K562 (cell line): ENCODE measurements around the gene ABCB6. TPM values are rescaled to one million over a fixed set of nuclear protein-coding genes. Genes with fewer than 3 reads are reported as not detected.

ENCODE experiments used
- ATF7 ChIP-seq: fragments of 450-650 bp; IDR thresholded peaks from 2 replicates; pipeline ENCODE4 v1.7.1; 2014; ENCODE audit warnings: mild to moderate bottlenecking, moderate library complexity
- BRD4 ChIP-seq: fragments of 200-600 bp; sonication (generic); IDR thresholded peaks from 2 replicates; pipeline ENCODE4 v1.6.1; 2017; ENCODE audit warnings: inconsistent platforms
- CBX2 ChIP-seq: fragments of 200-600 bp; sonication (generic); IDR thresholded peaks from one replicate; pipeline ENCODE4 v1.6.1; 2012; ENCODE audit warnings: mild to moderate bottlenecking, low read length, inconsistent platforms; ENCODE audit not compliant: insufficient read depth, poor library complexity, severe bottlenecking
- ETV6 ChIP-seq, 3 experiments: fragments of 150-350 bp in 1 of 3; sonication (generic) in 1 of 3; formaldehyde crosslinking in 1 of 3; IDR thresholded peaks; 2 replicates each; pipeline versions ENCODE4 v1.6.1 to v1.8.0; 2014 to 2022; ENCODE audit warnings: borderline replicate concordance in 2 of 3, low read depth in 2 of 3, antibody characterized with exemption in 1 of 3, low read length in 1 of 3, mild to moderate bottlenecking in 1 of 3, missing genetic modification reagents in 1 of 3
- GATAD2A ChIP-seq: fragments of 450-650 bp; IDR thresholded peaks from 2 replicates; pipeline ENCODE4 v1.6.1; 2017
- HCFC1 ChIP-seq: IDR thresholded peaks from 2 replicates; pipeline ENCODE4 v1.6.1; 2012; ENCODE audit warnings: low read depth, low read length, improper control_type of control experiment
- HDAC8 ChIP-seq: fragments of 450-650 bp; IDR thresholded peaks from 2 replicates; pipeline ENCODE4 v1.6.1; 2016; ENCODE audit warnings: mild to moderate bottlenecking, missing genetic modification characterization, moderate library complexity, missing compliant biosample characterization
- MECOM ChIP-seq: fragments of 250-450 bp; sonication (Bioruptor Pico); IDR thresholded peaks from 2 replicates; pipeline ENCODE4 v1.8.0; 2022; ENCODE audit warnings: inconsistent platforms
- PKNOX1 ChIP-seq: fragments of 450-650 bp; IDR thresholded peaks from 2 replicates; pipeline ENCODE4 v1.6.1; 2016
- SAP30 ChIP-seq: fragments of 200-600 bp; sonication (generic); IDR thresholded peaks from 2 replicates; pipeline ENCODE4 v1.6.1; 2012; ENCODE audit warnings: borderline replicate concordance, low read depth, mild to moderate bottlenecking, moderate library complexity, low read length, control low read depth, inconsistent platforms; ENCODE audit not compliant: insufficient read depth, poor library complexity, severe bottlenecking
- SIN3B ChIP-seq: fragments of 450-650 bp; IDR thresholded peaks from 2 replicates; pipeline ENCODE4 v1.6.1; 2017; ENCODE audit warnings: low read depth, mild to moderate bottlenecking, moderate library complexity
- SOX6 ChIP-seq: fragments of 450-650 bp; IDR thresholded peaks from 2 replicates; pipeline ENCODE4 v1.6.1; 2014; ENCODE audit warnings: mild to moderate bottlenecking
- TEAD4 ChIP-seq, 2 experiments: sonication (generic) in 1 of 2; formaldehyde crosslinking in 1 of 2; IDR thresholded peaks; 2 replicates each; pipeline versions ENCODE4 v1.6.1 to v1.8.0; 2012 to 2022; ENCODE audit warnings: borderline replicate concordance in 1 of 2, inconsistent platforms in 1 of 2, low read length in 1 of 2, mild to moderate bottlenecking in 1 of 2, missing genetic modification reagents in 1 of 2
- ZBTB7A ChIP-seq: IDR thresholded peaks from 2 replicates; pipeline ENCODE4 v1.6.1; 2011; ENCODE audit warnings: low read depth, mild to moderate bottlenecking, low read length, moderate library complexity, borderline replicate concordance; ENCODE audit not compliant: control insufficient read depth
- ZNF444 ChIP-seq: fragments of 250-450 bp; sonication (Bioruptor Pico); IDR thresholded peaks from 2 replicates; pipeline ENCODE4 v1.4.0; 2020; ENCODE audit warnings: mild to moderate bottlenecking, moderate library complexity
- ZNF507 ChIP-seq: conservative IDR thresholded peaks from 2 replicates; pipeline ENCODE4 v1.6.1; 2017; ENCODE audit warnings: missing genetic modification characterization, missing compliant biosample characterization
- ZNF778 ChIP-seq: fragments of 450-650 bp; formaldehyde crosslinking; IDR thresholded peaks from 2 replicates; pipeline ENCODE4 v1.4.0; 2020; ENCODE audit warnings: mild to moderate bottlenecking, moderate library complexity
- polyA plus RNA-seq, 8 experiments: library from polyadenylated mRNA; depleted of rRNA in 4 of 8; stranded (reverse) in 5 of 8; unstranded in 3 of 8; fragments of >200 nt; fragmentation: Nextera tagmentation in 2 of 8; fragmentation: Illumina TruSeq in 1 of 8; extraction: Ambion mirVana in 2 of 8; extraction: Trizol in 1 of 8; gene quantifications; 2 replicates each; pipeline versions ENCODE4 v1.2.1 to v1.2.3, GENCODE V29; 2011 to 2014; ENCODE audit warnings: inconsistent platforms in 1 of 8, missing spikeins in 1 of 8
- total RNA-seq, 7 experiments: library from RNA; depleted of rRNA in 6 of 7; stranded (reverse); fragments of >200 nt in 6 of 7; fragmentation: Illumina TruSeq in 2 of 7; extraction: Trizol in 2 of 7; gene quantifications; 2 replicates each; pipeline versions ENCODE4 v1.2.1 to v1.2.3, GENCODE V29; 2011 to 2021; ENCODE audit warnings: low replicate concordance in 1 of 7
- TF ChIP-seq, protein P1 (sequence below): fragments of 250-450 bp; sonication (Bioruptor Pico); IDR thresholded peaks from 2 replicates; pipeline ENCODE4 v1.8.0; 2022; ENCODE audit warnings: inconsistent platforms
- TF ChIP-seq, protein P2 (sequence below): sonication (generic); formaldehyde crosslinking; IDR thresholded peaks from 2 replicates; pipeline ENCODE4 v1.8.0; 2023; ENCODE audit warnings: missing genetic modification reagents, mild to moderate bottlenecking, borderline replicate concordance

ABCB6 gene
- total and polyA plus RNA-seq, 9 of the 15 experiments (the other 6 are each of a cell fraction or from before 2014, with no cell fraction given): 3.7 to 29.8 (median 16.8) TPM

DNA sequence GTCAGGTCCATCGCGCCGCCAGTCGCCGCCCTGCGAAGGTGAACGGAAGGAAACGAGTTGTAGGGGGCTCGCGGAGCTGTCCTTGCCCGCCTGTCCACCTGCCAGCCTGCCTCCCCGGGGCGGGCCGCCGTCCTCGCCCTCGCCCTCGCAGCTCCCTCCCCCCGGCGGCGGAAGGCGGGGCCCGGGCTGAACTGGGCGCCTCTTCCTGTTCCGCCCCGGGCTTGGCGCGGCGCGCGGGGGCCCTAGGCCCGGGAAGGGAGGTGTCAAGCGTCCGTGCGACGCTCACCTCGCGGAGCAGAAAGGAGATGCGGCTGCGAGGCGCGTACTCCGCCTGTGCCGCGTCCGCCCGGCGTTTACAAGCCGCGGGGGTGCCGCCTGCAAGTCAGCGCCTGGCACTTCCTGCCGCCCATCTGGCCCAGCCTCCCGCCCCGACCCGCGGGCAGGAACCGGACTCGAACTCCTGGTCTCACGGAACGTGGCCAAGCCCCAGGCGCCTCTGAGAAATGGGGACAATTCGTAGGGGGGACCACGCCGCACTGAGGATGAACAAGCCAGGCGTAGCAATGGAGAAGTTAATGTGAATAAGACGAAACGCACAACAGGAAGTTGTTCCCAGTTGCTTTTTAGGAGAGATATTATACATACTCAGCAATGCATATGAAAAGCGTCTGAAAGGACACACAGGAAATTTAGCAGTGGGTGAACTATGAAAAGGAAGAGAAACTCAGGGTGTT, 41.8 kb downstream of the ABCB6 start, which contains the start of gene CNPPD1 (continued):
- TF ChIP-seq ETV6 (IDR thresholded peaks at IDR 0.05; ENCODE audit: borderline replicate concordance in 1 of 2, low read depth in 2 of 2, low read length in 1 of 2) (no peak), ETV6 (CRISPR knock-in tag; IDR thresholded peaks at IDR 0.05; ENCODE audit: borderline replicate concordance) (no peak), MECOM (CRISPR knock-in tag) (no peak), TEAD4 (IDR thresholded peaks at IDR 0.05; ENCODE audit: low read length) (no peak), TEAD4 (CRISPR knock-in tag; IDR thresholded peaks at IDR 0.05; ENCODE audit: borderline replicate concordance) (no peak), ZNF507 (no peak), SOX6 (peak; percentile 45; the same call in 1 of the 2 replicates), ATF7 (peak; percentile 29; the same call in 1 of the 2 replicates), ZBTB7A (no peak), SAP30 (no peak), ZNF778 (CRISPR knock-in tag) (no peak), SIN3B (peak; percentile 44; the same call in 1 of the 2 replicates), HDAC8 (tag) (no peak), HCFC1 (0 out of 2 replicates have a peak, but pooled peaks have one; percentile 30), GATAD2A (no peak), PKNOX1 (no peak), CBX2 (no peak), BRD4 (peak; percentile 29; the same call in 1 of the 2 replicates), ZNF444 (no peak)
- TF ChIP-seq, protein P1, sequence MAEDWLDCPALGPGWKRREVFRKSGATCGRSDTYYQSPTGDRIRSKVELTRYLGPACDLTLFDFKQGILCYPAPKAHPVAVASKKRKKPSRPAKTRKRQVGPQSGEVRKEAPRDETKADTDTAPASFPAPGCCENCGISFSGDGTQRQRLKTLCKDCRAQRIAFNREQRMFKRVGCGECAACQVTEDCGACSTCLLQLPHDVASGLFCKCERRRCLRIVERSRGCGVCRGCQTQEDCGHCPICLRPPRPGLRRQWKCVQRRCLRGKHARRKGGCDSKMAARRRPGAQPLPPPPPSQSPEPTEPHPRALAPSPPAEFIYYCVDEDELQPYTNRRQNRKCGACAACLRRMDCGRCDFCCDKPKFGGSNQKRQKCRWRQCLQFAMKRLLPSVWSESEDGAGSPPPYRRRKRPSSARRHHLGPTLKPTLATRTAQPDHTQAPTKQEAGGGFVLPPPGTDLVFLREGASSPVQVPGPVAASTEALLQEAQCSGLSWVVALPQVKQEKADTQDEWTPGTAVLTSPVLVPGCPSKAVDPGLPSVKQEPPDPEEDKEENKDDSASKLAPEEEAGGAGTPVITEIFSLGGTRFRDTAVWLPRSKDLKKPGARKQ (CRISPR knock-in tag): no peak
- TF ChIP-seq, protein P2, sequence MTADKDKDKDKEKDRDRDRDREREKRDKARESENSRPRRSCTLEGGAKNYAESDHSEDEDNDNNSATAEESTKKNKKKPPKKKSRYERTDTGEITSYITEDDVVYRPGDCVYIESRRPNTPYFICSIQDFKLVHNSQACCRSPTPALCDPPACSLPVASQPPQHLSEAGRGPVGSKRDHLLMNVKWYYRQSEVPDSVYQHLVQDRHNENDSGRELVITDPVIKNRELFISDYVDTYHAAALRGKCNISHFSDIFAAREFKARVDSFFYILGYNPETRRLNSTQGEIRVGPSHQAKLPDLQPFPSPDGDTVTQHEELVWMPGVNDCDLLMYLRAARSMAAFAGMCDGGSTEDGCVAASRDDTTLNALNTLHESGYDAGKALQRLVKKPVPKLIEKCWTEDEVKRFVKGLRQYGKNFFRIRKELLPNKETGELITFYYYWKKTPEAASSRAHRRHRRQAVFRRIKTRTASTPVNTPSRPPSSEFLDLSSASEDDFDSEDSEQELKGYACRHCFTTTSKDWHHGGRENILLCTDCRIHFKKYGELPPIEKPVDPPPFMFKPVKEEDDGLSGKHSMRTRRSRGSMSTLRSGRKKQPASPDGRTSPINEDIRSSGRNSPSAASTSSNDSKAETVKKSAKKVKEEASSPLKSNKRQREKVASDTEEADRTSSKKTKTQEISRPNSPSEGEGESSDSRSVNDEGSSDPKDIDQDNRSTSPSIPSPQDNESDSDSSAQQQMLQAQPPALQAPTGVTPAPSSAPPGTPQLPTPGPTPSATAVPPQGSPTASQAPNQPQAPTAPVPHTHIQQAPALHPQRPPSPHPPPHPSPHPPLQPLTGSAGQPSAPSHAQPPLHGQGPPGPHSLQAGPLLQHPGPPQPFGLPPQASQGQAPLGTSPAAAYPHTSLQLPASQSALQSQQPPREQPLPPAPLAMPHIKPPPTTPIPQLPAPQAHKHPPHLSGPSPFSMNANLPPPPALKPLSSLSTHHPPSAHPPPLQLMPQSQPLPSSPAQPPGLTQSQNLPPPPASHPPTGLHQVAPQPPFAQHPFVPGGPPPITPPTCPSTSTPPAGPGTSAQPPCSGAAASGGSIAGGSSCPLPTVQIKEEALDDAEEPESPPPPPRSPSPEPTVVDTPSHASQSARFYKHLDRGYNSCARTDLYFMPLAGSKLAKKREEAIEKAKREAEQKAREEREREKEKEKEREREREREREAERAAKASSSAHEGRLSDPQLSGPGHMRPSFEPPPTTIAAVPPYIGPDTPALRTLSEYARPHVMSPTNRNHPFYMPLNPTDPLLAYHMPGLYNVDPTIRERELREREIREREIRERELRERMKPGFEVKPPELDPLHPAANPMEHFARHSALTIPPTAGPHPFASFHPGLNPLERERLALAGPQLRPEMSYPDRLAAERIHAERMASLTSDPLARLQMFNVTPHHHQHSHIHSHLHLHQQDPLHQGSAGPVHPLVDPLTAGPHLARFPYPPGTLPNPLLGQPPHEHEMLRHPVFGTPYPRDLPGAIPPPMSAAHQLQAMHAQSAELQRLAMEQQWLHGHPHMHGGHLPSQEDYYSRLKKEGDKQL (CRISPR knock-in tag): no peak
